SK-MEL-5 (cell line): Measurements from ENCODE around the gene PDE6H. TPM values are rescaled to one million over a fixed set of nuclear protein-coding genes. Genes with fewer than 3 reads are reported as not detected.
A peak's percentile ranks its signal among the peaks of the same experiment; 100 is the strongest.

ENCODE experiments used
- DNase-seq: peaks from one replicate; pipeline ENCODE4 v3.0.0-alpha.2; 2016; ENCODE audit warnings: low read depth, low spot score
- in situ Hi-C: cut with HindIII; loops from 2 replicates; pipeline ENCODE4 v1.10.0; 2016; ENCODE audit warnings: low sequenced_read_pairs, high pct_unique_total_duplicates, low pct_unique_long_range_greater_than_20kb
- total RNA-seq: library from RNA; depleted of rRNA; stranded (reverse); fragments of >200 nt; shearing (Covaris generic); gene quantifications from 2 replicates; pipeline ENCODE4 v1.2.3, GENCODE V29; 2014

Gene PDE6H
- total RNA-seq, 1 experiment from 2014 or later: not detected

- DNase-seq: peak; percentile 38
- in situ Hi-C loops: no loop called here
These were observed 24.2 kb upstream of the PDE6H start for GRCh38 chr12:14948672-14949071.

- no peak for DNase-seq
- in situ Hi-C loops: no loop called here
These were observed 23.2 kb upstream of the PDE6H start for GRCh38 chr12:14949631-14950030.

GRCh38 chr12:14950421-14950820 is 22.4 kb upstream of the PDE6H start:
- in situ Hi-C loops: no loop called here
- no peak for DNase-seq

GRCh38 chr12:14950982-14951746 is 21.7 kb upstream of the PDE6H start:
- in situ Hi-C loops: no loop called here
- no peak for DNase-seq

- no peak for DNase-seq
- in situ Hi-C loops: no loop called here
These were observed 21.0 kb upstream of the PDE6H start for GRCh38 chr12:14951851-14952250.

GRCh38 chr12:14952299-14952921 is 20.4 kb upstream of the PDE6H start:
- no peak for DNase-seq
- in situ Hi-C loops: no loop called here

GRCh38 chr12:14953752-14954151 is 19.1 kb upstream of the PDE6H start:
- DNase-seq: no peak
- in situ Hi-C loops: no loop called here

GRCh38 chr12:14954269-14954668 is 18.6 kb upstream of the PDE6H start:
- no peak for DNase-seq
- in situ Hi-C loops: no loop called here

GRCh38 chr12:14956024-14956891 is 16.6 kb upstream of the PDE6H start:
- in situ Hi-C loops: no loop called here
- no peak for DNase-seq

- in situ Hi-C loops: no loop called here
These were observed 15.9 kb upstream of the PDE6H start for GRCh38 chr12:14956905-14957304.

GRCh38 chr12:14957551-14958168 is 15.2 kb upstream of the PDE6H start:
- in situ Hi-C loops: no loop called here

More at GRCh38 chr12:14956905-14957304, 15.9 kb upstream of the PDE6H start:
- DNase-seq: no peak

GRCh38 chr12:14958361-14959125 is 14.3 kb upstream of the PDE6H start:
- no peak for DNase-seq
- in situ Hi-C loops: no loop called here

More at GRCh38 chr12:14957551-14958168, 15.2 kb upstream of the PDE6H start:
- DNase-seq: no peak

- DNase-seq: no peak
- in situ Hi-C loops: no loop called here
These were observed 13.8 kb upstream of the PDE6H start for GRCh38 chr12:14959126-14959440.

- in situ Hi-C loops: no loop called here
These were observed 13.4 kb upstream of the PDE6H start for GRCh38 chr12:14959463-14959862.

GRCh38 chr12:14959916-14960496 is 12.8 kb upstream of the PDE6H start:
- in situ Hi-C loops: no loop called here
- DNase-seq: no peak

More at GRCh38 chr12:14959463-14959862, 13.4 kb upstream of the PDE6H start:
- no peak for DNase-seq

GRCh38 chr12:14960548-14961465 is 12.0 kb upstream of the PDE6H start:
- DNase-seq: no peak
- in situ Hi-C loops: no loop called here
